ENCODE results near the gene RYR2.
"Not testable (repeated sequence)": the region's sequence is repeated elsewhere in the genome, so short reads cannot be mapped to it uniquely, and the experiment has no call there.

RYR2 gene

GRCh38 chr1:237261198-237261597, 219.2 kb downstream of the RYR2 start:
- no peak for DNase-seq (ENCODE audit: low read depth)

- no peak for DNase-seq (ENCODE audit: low read depth)
Measured at GRCh38 chr1:237267743-237268142, 225.8 kb downstream of the RYR2 start.

- DNase-seq (ENCODE audit: low read depth), result no peak
Measured at GRCh38 chr1:237269938-237270337, 228.0 kb downstream of the RYR2 start.

- no peak for DNase-seq (ENCODE audit: low read depth)
Measured at GRCh38 chr1:237270353-237270752, 228.4 kb downstream of the RYR2 start.

- DNase-seq (ENCODE audit: low read depth), result not testable (repeated sequence)
Measured at GRCh38 chr1:237277994-237278393, 236.0 kb downstream of the RYR2 start.

GRCh38 chr1:237279629-237280028, 237.6 kb downstream of the RYR2 start:
- DNase-seq (ENCODE audit: low read depth), result no peak

- no peak for DNase-seq (ENCODE audit: low read depth)
Measured at GRCh38 chr1:237281481-237281880, 239.5 kb downstream of the RYR2 start.

GRCh38 chr1:237282208-237282783, 240.3 kb downstream of the RYR2 start:
- DNase-seq (ENCODE audit: low read depth), result no peak

GRCh38 chr1:237287876-237288521, 246.0 kb downstream of the RYR2 start:
- no peak for DNase-seq (ENCODE audit: low read depth)

GRCh38 chr1:237293804-237294203, 251.8 kb downstream of the RYR2 start:
- DNase-seq (ENCODE audit: low read depth), result no peak

GRCh38 chr1:237296861-237297260, 254.9 kb downstream of the RYR2 start:
- DNase-seq (ENCODE audit: low read depth), result no peak

GRCh38 chr1:237300642-237301041, 258.7 kb downstream of the RYR2 start:
- no peak for DNase-seq (ENCODE audit: low read depth)

GRCh38 chr1:237303929-237304328, 261.9 kb downstream of the RYR2 start:
- no peak for DNase-seq (ENCODE audit: low read depth)

- no peak for DNase-seq (ENCODE audit: low read depth)
Measured at GRCh38 chr1:237306726-237307125, 264.7 kb downstream of the RYR2 start.

GRCh38 chr1:237309595-237310118, 267.7 kb downstream of the RYR2 start:
- no peak for DNase-seq (ENCODE audit: low read depth)

GRCh38 chr1:237316352-237316751, 274.4 kb downstream of the RYR2 start:
- DNase-seq (ENCODE audit: low read depth), result no peak

- no peak for DNase-seq (ENCODE audit: low read depth)
Measured at GRCh38 chr1:237318748-237319147, 276.8 kb downstream of the RYR2 start.

- DNase-seq (ENCODE audit: low read depth), result no peak
Measured at GRCh38 chr1:237320890-237321289, 278.9 kb downstream of the RYR2 start.

GRCh38 chr1:237324226-237324625, 282.2 kb downstream of the RYR2 start:
- DNase-seq (ENCODE audit: low read depth), result no peak

GRCh38 chr1:237327061-237327460, 285.1 kb downstream of the RYR2 start:
- no peak for DNase-seq (ENCODE audit: low read depth)

GRCh38 chr1:237340892-237341291, 298.9 kb downstream of the RYR2 start:
- DNase-seq (ENCODE audit: low read depth), result no peak

GRCh38 chr1:237341391-237341790, 299.4 kb downstream of the RYR2 start:
- no peak for DNase-seq (ENCODE audit: low read depth)

GRCh38 chr1:237342730-237343129, 300.7 kb downstream of the RYR2 start:
- DNase-seq (ENCODE audit: low read depth), result no peak

- DNase-seq (ENCODE audit: low read depth), result no peak
Measured at GRCh38 chr1:237352747-237353146, 310.8 kb downstream of the RYR2 start.

Data from stimulated activated CD8-positive, alpha-beta memory T cell treated with anti-CD3 and anti-CD28 coated beads, Interleukin-15, amount 100 ng/mL, for 1 hour (primary cell).